Renal cortex interstitium (tissue), 15 donors: Measurements from ENCODE around the gene STATH. TPM values are rescaled to one million over a fixed set of nuclear protein-coding genes. Genes with fewer than 3 reads are reported as not detected.
A peak's percentile ranks its signal among the peaks of the same experiment; 100 is the strongest.
"Not testable (repeated sequence)": the region's sequence is repeated elsewhere in the genome, so short reads cannot be mapped to it uniquely, and the experiment has no call there.

Source experiments
- DNase-seq, 11 donors: peaks; one replicate each; pipeline ENCODE4 v3.0.0-alpha.2; 2013; ENCODE audit warnings: low read depth in 9 of 11, low spot score in 4 of 11; ENCODE audit errors: extremely low read depth in 1 of 11
- long read RNA-seq, 16 experiments: transcript quantifications; one replicate each; lab custom pipeline, GENCODE V29; 2026
- polyA plus RNA-seq, 3 donors: library from polyadenylated mRNA; unstranded; fragments of 120-200 nt; gene quantifications; one replicate each; pipeline ENCODE4 v1.2.1, GENCODE V29; 2013; ENCODE audit not compliant: insufficient read length in 3 of 3

The STATH gene
- polyA plus RNA-seq = under 1 TPM in 2 of 3 donors, not detected in 1; 0.33 to 0.68 TPM
- long read RNA-seq, donor 1 = 0 reads
- long read RNA-seq, donor 2 = 0 reads
- long read RNA-seq, donor 3, partial matches to known transcripts = 0 of 1 reads
- long read RNA-seq, donor 3, other reads (novel, unspliced or antisense) = 0 of 1 reads
- long read RNA-seq, donor 4 = 0 reads
- long read RNA-seq, donor 5 = 0 reads
- long read RNA-seq, donor 6 = 0 reads
- long read RNA-seq, donor 7, partial matches to known transcripts = 0 of 1 reads
- long read RNA-seq, donor 7, other reads (novel, unspliced or antisense) = 0 of 1 reads
- long read RNA-seq, donor 8 = 0 reads
- long read RNA-seq, donor 9 = 0 reads
- long read RNA-seq, donor 10 = 0 reads
- long read RNA-seq, donor 11 = 0 reads
- long read RNA-seq, donor 12 = 0 reads
- long read RNA-seq, donor 13 = 0 reads
- long read RNA-seq, donor 14 = 0 reads
- long read RNA-seq, donor 15 = 0 reads
- long read RNA-seq, donor 16, partial matches to known transcripts = 0 of 1 reads
- long read RNA-seq, donor 16, other reads (novel, unspliced or antisense) = 0 of 1 reads

DNA sequence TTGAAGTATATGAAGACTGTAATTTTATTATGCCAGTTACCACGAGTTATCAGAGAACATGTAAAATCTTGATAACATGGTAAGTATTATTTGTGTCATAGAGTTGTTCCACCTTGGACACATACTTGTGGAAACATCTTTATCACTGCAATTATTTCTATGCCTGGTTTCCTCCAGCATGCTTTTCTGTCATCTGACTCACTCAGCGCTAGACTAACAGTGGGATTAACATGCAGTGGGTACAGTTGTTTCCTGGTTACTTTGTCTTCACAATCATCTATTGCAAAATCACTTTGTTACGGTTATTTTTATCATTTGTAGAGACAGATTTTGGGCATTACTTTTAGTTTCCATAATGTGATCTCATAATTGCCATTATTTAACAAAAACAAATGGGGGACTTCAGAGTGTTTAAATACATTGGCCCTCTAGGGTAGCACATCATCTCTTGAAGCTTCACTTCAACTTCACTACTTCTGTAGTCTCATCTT lies at the start of gene STATH:
Gene STATH (plus strand): TSS at position 441 of the 491 bp plus-strand sequence. CDS start 2,472 bp downstream, outside the sequence.
- no peak for DNase-seq

- no peak for DNase-seq
Measured at GRCh38 chr4:69951602-69952001, 44.2 kb upstream of the STATH start.

- no peak for DNase-seq
Measured at GRCh38 chr4:69957209-69957608, 38.6 kb upstream of the STATH start.

DNA sequence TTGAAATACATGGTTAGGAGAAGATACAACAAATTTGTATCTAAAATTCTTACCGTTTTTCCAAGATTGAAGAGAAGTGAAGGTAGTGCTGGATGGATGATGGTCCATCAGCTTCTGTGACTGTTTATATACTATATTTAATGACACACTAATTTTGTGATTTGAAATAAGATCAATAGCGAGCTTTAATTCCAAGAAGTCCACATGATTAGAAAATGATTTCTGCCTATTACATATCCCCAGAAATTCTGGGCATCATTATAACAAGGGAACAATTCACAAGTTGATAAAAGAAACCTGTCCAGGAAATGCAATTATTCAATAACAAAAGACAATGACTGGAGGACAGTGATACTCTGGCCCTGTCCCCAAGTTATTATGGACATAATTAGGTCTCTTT lies 30.1 kb upstream of the STATH start, which contains the start of gene CSN2:
Gene CSN2 (minus strand): TSS at position 101 of the 400 bp plus-strand sequence. CDS start 4,733 bp downstream, outside the sequence.
- no peak for DNase-seq

GRCh38 chr4:69970071-69970470 lies 25.7 kb upstream of the STATH start:
- no peak for DNase-seq

DNA sequence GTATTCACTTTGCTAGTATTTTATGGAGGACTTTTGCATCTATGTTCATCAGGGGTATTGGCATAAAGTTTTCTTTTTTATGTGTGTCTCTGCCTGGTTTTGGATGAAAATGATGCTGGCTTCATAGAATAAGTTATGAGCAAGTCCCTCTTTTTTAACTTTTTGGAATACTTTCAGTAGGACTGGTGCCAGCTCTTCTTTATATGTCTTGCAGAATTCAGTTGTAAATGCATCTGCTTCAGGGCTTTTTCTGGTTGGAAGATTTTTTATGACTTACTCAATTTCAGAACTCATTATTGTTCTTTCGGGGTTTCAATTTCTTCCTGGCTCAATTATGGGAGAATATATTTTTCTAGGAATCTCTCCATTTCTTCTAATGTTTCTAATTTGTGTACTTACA lies 21.1 kb upstream of the STATH start:
- no peak for DNase-seq

DNA sequence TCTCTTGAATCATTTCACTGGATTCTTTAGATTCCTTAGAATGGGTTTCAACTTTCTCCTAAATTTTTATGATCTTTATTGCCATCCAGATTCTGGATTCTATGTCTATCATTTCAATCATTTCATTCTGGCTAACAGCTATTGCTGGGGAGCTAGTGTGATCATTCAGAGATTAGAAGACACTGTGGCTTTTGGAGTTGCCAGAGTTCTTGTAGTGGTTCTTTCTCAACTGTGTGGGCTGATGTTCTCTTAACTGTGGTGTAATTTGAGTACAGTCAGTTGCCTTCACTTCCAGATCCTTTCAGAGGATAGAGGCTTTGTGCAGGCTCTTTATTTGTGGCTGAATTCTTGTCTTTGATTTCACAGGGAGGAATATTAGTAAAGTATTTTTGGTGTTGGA lies 18.2 kb upstream of the STATH start:
- no peak for DNase-seq

GRCh38 chr4:69984030-69984443 lies 11.7 kb upstream of the STATH start:
- DNase-seq = peak in 8 of 11 donors; percentile 3 to 31 (median 12)

DNA sequence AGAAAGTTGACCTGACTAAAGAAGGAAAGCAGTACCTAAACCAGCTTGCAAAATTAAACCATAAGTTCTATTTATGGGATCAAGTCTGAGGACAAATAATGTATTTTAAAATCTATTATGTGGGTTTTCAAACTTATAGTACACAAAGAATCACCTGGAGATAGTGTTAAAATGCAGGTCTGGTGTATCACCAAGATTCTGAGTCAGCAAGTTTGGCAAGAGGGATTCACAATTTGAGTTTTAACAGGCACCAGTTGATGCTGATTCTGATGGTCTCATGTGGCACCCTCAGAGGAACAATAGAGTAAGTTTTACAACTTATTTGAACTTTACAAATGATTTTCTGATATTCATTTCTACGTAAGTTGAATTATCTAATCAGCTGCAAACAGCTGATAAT lies 9.1 kb upstream of the STATH start:
- DNase-seq = no peak

DNA sequence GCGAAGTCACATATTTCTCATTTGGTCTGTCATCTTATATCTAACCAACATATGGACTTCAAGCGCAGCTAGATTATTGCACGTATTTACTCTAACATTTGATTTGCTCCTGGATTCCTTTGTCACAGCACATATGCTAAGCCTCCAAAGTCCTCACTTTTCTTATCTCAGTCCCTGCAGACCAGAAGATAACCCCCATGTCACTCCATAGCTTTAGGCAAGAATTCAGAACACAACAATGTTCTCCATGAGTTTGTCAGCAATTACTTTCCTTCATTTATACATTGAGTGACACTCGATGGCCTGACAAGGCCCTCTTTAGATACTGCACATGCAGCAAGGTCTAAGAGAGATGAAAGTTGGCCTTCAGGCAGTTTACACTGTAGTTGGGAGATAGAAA lies 4.8 kb upstream of the STATH start:
- DNase-seq = no peak

GRCh38 chr4:69994782-69995181 lies 984 bp upstream of the STATH start:
- no peak for DNase-seq

DNA sequence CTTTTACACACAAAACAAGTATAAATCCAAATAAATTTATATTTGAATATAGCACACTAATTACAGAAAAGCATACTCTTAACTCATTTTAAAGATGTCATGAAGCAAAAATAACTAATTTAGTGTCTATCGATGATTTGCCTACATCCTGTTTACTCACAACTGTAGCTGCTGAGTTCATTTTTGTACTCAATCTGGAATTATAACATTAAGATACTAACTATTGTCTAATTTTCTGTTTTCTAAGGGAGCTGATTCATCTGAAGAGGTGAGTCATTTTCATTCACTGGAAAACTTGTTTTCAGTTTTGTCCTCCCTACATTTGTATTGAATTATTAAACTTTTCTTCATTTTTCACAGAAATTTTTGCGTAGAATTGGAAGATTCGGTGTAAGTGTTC lies 3.7 kb downstream of the STATH start:
- no peak for DNase-seq

GRCh38 chr4:70000711-70001110 lies 4.9 kb downstream of the STATH start:
- DNase-seq = no peak

DNA sequence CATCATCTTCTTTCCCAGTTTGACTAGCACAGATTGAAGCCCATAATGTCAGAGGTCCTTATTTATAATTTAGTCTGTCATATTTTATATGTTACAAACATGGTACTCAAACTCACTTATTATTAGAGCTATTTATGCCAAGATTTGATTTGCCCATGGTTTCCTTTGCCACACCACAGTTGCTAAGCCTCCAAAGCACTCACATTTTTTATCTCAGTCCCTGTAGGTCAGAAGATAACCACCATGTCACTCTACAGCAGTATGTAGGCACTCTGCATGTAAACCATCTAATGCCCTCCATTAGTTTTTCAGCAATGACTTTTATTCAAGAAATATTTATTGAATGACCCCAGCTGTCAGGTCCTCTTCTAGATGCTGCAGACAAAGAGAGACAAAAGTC lies 6.7 kb downstream of the STATH start:
- no peak for DNase-seq

DNA sequence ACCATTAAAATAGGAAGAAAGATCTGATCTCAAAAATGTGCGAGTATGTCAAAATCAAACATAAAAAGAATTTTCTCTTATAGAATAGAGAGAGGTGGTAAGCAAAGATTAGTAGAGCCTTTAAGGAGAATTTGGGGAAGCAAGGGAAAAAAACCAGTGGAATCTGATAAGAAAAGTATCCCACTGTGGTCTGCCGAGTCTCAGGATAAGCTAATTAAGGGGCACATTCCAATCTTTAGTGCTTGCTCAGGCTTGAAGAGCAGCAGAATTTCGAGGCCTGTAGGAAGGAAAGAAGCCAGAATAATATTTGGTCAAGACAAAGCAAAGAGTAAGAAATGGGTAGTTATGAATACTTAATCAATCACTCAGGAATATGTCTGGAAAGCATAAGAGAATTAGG lies 13.0 kb downstream of the STATH start:
- DNase-seq = no peak

DNA sequence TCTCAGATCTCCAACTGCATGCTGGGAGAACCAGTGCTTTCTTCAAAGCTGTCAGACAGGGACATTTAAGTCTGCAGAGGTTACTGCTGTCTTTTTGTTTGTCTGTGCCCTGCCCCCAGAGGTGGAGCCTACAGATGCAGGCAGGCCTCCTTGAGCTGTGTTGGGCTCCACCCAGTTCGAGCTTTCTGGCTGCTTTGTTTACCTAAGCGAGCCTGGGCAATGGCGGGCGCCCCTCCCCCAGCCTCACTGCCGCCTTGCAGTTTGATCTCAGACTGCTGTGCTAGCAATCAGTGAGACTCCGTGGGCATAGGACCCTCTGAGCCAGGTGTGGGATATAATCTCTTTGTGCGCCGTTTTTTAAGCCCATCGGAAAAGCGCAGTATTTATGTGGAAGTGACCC lies 23.2 kb downstream of the STATH start:
- DNase-seq = not testable (repeated sequence)

- DNase-seq = no peak
Measured at GRCh38 chr4:70023218-70023617, 27.5 kb downstream of the STATH start.

- DNase-seq = no peak
Measured at GRCh38 chr4:70027011-70027410, 31.2 kb downstream of the STATH start.

GRCh38 chr4:70028159-70028558 lies 32.4 kb downstream of the STATH start, which contains the start of gene HTN3:
HTN3 (plus strand) TSS chr4:70028459; CDS start chr4:70030741, 2,282 bp downstream.
- not testable (repeated sequence) for DNase-seq

DNA sequence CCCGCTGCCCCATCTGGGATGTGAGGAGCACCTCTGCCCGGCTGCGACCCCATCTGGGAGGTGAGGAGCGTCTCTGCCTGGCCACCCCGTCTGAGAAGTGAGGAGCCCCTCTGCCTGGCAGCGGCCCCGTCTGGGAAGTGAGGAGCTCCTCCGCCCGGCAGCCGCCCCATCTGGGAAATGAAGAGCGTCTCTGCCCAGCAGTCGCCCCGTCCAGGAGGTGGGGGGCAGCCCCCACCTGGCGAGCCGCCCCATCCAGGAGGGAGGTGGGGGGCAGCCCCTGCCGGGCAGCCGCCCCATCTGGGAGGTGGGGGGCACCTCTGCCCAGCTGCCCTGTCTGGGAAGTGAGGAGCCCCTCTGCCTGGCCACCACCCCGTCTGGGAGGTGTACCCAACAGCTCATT lies 41.8 kb downstream of the STATH start:
- not testable (repeated sequence) for DNase-seq
